HS-27A (cell line): ENCODE results near the gene DYNLL1.
"Not testable (repeated sequence)": the region's sequence is repeated elsewhere in the genome, so short reads cannot be mapped to it uniquely, and the experiment has no call there.

Source experiments
- DNase-seq: peaks from one replicate; pipeline ENCODE4 v3.0.0-alpha.2; 2012; ENCODE audit warnings: low read depth, missing footprints

Gene DYNLL1

DNA sequence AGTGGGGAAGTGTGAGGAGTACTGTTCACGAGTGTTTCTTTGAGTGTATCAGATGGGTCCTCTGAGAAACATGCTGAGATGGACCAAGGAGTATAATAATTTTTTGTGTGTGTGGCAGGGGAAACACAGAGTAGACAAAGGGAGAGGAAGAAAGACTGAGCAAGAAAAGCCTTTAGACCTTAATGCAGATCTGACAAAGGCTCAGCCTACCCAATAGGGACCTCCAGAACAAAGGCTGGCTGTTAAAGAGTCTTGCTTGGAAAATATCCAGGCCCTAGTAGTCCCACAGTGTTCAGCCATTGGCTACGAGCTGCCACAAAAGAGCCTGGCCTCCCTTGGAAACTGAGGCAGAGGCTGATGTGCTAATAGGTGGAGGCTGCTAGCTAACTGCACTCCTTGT is 19.6 kb downstream of the DYNLL1 start:
- DNase-seq, result no peak

DNA sequence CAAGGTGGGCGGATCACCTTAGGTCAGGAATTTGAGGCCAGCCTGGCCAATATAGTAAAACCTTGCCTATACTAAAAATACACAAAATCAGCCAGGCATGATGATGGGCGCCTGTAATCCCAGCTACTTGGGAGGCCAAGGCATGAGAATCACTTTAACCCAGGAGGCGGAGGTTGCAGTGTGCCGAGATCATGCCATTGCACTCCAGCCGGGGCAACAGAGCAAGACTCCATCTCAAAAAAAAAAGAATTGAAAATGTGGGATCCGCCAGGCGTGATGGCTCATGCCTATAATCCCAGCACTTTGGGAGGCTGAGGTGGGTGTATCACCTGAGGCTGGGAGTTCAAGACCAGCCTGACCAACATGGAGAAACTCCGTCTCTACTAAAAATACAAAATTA is 23.4 kb downstream of the DYNLL1 start:
- not testable (repeated sequence) for DNase-seq

DNA sequence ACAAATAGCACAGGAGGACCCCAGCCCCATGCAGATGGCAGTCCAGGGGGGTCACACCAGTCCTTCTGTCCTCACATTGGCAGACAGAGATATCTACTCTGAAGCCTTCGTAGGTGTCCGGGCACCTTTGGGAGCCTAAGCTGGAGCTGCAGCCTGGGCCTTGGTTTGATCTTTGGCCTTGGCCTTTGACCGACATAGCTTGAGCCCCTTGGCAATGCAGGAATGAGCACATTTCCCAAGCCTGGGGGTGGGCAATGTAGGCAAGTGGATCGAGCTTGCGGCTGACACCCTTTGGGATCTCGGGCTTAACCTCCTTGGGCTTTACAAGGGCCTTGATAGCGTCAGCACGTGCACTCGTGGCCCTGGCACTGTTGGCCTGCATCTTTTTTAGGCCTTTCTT is 26.7 kb downstream of the DYNLL1 start:
- DNase-seq, result no peak

DNA sequence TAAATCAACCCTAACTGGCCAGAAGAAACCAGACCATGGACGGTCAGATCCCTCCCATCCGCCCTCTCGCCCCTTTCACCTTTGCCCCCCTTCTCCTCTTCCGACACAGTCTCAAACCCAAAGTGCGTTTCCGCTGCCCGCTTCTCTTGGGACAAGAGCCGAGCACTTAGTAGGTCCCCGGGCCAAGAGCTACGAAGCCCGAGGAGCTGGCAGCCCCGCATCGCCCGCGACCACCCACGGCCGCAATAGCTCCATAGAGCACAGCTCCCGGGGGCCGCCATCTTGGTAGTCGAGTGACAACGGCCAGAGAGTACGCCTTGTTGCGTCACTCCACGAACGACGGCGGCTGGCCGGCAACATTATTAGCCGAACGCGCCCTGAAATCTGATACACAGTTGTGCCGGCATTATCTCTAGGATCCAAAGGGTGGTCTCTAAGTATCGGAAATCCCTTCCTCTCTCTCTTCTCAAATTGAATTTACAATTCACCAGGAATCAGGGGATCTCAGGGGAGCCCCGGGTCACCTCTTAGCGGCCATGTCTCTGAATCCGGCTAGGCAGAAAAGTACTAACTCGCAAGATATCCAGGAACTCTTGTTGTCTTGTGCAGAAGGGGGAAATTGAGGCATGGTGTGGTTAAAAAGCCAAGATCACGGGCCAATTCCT is 33.1 kb downstream of the DYNLL1 start, which contains the start of gene COQ5:
COQ5 (minus strand) TSS at position 298 of the 665 bp plus-strand sequence; CDS start at position 281, 17 bp downstream.
- DNase-seq, result peak; percentile 51

DNA sequence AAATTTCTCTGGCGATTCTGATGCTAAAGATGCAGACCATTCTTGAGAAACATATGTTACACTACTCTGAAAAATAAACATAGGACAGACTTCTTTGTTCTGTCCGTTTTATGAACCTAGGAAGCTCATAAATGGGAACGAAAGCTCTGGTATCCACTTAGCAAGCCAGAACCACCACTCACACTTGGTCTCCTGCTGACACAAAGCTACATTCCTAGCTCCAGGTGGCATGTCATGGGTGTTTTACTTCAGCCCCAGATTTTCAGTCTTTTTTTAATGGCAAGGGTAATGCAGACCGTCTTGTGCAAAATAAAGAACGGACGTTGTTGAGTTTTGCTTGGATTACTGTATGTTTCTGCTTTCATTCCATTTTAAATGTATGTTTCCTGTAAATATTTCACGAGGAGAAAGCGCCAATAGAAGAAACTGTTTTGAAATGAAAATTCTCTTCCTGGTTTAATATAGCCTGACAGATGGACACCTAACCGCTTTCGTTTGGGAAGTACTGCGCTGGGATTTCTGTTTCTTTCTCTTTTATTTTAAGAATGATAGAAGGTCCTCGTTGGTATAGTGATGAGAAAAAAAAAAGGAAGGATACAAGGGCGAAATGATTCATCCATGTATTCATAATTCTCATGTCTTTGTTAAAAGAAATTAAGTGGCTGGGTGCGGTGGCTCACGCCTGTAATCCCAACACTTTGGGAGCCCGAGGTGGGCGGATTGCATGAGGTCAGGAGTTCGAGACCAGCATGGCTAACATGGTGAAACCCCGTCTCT is 33.9 kb downstream of the DYNLL1 start:
- DNase-seq, result no peak

DNA sequence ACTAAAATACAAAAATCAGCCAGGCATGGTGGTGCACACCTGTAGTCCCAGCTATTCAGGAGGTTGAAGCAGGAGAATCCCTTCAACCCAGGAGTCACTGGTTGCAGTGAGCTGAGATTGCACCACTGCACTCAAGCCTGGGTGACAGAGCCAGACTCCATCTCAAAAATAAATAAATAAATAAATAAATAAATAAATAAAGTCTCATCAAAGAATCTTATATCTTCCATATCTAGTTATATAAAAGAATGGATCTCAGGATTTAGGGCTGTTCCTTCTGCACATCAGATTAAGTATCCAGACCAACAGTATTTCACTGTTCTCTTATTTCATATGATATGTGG is 34.5 kb downstream of the DYNLL1 start:
- not testable (repeated sequence) for DNase-seq

DNA sequence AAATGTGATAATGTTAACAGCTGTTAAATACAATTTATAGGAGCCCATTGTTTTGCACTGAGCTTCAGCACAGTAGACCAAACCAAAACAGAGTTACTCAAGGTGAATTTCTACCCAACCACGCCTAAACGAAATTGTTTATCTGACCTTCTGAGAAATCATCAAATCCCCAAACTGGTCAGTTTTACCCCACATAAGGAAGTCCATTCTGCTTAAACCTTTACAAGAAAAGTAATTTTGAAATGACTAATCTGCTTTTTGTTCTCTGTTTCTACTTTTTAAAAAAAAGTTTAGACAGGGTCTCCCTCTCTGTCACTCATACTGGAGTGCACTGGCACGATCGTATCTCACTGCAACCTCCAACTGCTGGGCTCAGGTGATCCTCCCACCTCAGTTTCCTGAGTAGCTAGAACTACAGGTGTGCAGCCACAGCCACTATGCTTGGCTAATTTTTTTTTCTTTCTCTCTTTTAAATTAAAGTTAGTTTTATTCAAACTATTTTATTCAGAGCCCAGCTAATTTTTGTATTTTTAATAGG is 36.9 kb downstream of the DYNLL1 start:
- DNase-seq, result no peak

DNA sequence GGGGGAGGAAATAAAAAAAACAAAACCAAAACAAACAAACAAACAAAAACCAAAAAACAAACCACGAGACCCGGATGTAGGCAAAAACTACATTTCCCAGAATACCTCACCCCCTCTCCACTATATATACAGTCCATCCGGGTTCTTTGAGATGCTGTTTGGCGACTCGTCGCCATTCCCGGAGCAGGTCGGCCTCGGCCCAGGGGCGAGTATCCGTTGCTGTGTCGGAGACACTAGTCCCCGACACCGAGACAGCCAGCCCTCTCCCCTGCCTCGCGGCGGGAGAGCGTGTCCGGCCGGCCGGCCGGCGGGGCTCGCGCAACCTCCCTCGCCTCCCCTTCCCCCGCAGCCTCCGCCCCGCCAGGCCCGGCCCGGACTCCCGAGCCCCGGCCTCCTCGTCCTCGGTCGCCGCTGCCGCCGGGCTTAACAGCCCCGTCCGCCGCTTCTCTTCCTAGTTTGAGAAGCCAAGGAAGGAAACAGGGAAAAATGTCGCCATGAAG is 38.3 kb downstream of the DYNLL1 start, which contains the start of gene RNF10:
RNF10 (plus strand) TSS at position 154 of the 500 bp plus-strand sequence. CDS start 456 bp downstream, outside the sequence.
- peak; percentile 56 for DNase-seq

DNA sequence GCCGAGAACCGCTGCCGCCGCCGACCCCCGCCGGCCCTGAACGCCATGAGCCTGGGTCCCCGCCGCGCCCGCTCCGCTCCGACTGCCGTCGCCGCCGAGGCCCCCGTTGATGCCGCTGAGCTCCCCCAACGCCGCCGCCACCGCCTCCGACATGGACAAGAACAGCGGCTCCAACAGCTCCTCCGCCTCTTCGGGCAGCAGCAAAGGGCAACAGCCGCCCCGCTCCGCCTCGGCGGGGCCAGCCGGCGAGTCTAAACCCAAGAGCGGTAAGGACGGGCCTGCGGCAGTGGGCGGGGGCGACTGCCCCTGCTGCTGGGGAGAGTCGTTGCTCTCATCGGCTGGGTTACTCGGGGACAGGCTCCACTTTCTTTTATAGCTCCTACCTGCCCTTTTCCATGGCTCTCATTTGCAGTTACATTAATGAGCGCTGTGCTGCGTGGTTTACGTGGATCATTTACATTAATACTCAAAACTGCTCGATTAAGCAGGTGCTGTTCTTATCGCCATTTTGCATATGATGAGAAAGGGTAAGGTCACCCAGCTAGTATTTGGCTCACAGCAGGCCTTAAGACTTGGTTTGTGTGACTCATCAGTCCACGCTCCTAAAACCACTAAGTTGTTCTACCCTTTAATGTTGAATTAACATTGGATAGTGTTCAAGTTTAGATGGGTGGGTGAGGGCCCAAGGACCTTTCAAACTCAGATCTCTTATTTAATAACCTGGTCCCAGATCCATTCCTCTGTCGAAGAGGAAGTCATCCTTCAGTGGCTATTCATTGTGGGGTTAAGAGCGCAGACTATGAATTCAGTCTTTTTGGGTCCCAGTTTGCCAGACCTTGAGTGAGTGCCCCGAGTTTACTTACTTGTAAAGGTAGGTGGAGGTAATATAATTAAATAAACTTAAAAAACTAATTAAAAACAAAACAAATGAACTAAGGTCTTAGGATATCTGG is 39.1 kb downstream of the DYNLL1 start:
- peak; percentile 63 for DNase-seq

DNA sequence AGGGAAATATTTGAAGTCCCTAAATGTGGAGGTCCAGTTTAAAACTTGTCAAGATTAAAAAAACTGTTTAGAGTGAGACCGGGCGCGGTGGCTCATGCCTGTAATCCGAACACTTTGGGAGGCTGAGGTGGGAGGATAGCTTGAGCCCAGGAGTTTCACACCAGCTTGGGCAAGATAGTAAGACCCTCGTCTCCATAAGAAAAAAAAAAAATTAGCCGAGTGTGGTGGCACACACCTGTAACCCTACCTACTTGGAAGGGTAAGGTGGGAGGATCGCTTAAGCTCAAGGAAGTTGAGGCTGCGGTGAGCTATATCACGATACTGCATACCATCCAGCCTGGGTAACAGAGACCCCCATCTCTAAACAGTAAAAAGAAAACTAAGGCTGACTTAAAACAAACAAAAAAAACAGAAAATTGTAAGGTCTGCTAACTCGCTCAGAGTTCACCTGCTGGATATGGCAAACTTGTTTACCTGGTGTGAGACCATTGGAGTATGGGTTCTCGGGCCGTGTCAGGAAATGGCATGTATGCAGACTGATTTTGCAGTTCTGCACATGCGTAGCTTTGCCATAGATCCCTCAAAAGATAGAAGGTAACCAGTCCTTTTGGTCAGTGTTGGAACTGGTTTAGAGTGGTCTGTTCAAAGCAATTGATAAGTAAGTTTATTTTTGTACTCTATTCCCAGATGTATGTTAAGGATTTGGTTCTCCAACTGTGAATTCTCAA is 40.3 kb downstream of the DYNLL1 start:
- DNase-seq, result no peak

DNA sequence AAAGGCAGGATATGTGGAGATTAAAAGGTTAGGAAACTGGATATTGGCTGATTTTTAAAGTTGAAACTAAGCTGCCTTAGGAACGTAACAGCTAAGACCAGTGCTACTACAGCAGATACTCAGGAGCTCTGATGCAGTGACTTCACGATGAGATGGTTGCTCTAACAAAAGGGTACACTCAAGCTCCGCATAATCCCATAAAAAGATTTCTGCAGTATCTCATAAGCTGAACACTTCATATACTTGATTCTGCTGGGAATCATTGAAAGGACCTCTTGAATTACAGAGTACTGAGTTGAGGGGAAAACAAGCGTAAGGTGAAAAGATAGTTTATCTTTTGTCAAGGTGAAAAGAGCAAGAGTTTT is 41.9 kb downstream of the DYNLL1 start:
- DNase-seq, result no peak

DNA sequence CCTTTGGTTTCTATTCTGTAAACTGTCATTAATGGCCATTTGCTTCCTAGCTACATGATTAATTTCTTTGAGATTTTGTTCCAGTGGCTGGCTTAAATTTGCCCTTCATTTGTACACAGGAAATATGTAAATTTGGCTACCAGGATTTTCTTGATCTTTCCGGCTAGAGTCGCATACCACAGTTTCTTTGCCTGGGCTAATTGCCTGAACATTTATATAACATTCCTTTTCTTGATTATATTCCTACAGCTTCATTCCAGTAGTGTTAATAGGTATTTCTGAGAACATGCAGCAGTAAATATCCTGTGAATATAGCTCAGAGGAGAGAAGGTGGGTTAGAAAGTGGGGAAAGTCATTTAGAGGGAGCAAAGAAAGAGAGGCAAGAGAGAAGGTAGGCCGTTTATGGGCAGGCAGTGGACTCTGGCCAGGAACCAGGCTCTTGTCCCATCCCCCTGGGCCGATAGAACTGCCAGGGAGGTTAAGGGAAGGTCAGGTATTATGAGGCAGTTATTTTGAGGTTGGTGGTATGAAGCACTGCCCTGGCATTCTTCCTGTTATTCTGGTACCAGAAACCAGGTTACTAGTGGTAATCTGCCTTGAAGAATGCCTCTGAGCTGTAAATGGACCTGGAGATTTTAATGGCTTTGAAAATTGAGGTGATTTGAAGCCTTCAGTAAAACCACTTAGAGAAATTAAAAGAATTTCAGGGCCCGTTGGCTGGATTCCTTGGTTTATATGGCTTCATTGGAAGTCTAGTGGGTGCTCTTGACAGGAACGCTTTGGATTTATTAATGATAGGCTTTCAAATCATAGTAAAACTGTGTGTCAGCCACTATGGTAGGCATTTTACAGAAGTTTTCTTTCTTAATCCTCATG is 42.6 kb downstream of the DYNLL1 start:
- no peak for DNase-seq

DNA sequence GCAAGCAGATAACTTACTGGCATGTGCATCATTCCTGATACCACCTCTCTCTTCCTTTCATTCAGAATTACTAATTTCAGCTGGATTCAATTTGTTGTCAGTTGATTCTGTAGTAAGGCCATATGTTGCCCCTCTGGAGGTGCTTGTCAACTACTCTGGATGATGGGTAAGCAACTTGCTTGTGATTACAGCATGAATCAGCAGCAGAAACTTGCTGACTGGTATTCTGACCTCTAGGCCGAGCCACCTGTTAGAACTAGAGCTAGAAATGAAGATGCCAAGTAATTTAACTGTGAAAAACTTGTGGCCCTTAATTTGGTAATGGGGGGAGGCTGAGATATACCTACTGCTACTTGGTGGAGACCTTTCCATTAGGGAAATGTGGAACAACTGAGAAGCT is 43.4 kb downstream of the DYNLL1 start:
- DNase-seq, result no peak

DNA sequence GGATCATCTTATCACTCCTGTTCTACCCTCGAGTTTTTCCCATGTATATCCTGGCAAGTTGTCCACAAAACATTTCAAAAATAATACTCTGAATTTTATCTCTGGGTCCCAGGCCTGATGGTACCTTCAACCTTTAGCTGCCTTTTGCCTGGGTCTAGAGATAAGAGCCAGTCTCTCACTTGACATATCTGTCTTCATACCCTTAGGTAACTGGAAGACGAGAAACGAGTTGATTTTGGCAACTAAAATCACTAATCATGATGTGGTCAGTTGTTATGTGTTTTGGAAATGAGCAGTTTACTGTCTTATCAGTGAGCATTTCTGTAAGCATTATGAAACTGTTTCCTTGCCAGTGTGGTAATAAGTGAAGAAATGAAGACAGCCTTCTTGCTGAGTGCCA is 44.5 kb downstream of the DYNLL1 start:
- no peak for DNase-seq

DNA sequence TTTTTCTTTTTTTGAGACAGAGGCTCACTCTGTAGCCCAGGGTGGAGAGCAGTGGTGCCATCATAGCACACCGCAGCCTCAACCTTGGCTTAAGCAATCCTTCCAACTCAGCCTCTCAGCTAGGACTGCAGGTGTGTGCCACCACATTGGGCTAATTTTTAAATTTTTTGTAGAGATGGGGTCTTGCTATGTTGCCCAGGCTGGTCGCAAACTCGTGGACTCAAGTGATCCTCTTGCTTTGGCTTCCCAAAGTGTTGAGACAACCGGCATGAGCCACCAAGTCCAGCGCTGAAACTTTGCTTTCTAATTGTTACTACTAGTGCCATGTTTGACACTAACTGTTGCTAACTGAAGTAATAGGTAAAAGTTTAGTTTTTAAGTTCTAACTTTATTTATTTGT is 46.3 kb downstream of the DYNLL1 start:
- DNase-seq, result no peak

DNA sequence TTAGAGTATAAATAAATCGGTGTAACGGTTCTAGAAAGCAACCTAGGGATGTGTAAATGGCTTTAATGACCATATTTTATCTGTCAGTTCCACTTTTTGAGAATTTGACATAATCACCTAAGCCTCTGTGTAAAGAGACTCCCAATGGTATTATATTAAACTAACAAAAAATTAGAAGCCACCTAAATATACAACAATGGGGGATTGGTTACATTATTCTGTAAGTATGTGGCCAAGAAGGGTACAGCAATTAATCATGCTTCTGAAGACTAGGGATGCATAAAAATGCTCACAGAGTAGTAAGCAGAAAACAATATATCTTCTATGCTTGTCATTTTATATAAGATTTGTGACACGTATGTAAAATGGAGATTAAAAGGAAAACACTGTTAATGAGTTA is 48.8 kb downstream of the DYNLL1 start:
- DNase-seq, result no peak

DNA sequence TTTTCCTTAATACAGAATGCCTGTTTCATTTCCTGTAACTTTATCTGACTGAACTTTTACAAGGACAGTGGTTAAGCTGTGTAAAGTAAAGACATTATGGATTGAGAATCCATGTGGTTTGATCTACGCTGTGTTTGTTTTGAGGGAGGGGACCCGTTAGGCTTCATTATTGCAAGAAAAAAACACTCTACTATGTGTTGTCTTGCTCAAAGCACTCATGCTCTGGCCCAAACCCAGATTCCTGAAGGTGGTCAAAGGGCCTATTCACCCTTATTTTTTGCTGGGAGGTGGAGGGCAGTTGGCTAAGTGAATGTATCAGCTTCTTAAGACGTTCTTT is 50.1 kb downstream of the DYNLL1 start:
- DNase-seq, result no peak
